Measurements from ENCODE around the gene MIER2.
A peak's percentile ranks its signal among the peaks of the same experiment; 100 is the strongest.

Gene MIER2

GRCh38 chr19:343451-343931 is 1.1 kb downstream of the MIER2 start:
- peak overlapping the region; percentile 4 for H3K27ac Mint-ChIP-seq

GRCh38 chr19:342801-343421 is 1.7 kb downstream of the MIER2 start:
- Mint-ChIP-seq H3K4me1 (peaks cover 36% of the 10 kb centered on the region), H3K27me3 (ENCODE audit: low read depth, poor library complexity) (peaks cover 31% of the 10 kb centered on the region), H3K27ac (no peak overlapping the region), H3K4me3 (peak overlapping the region; percentile 88), H3K9me3 (peaks cover 41% of the 10 kb centered on the region), H3K36me3 (ENCODE audit: low read depth) (peaks cover 60% of the 10 kb centered on the region)
- DNase-seq, result no peak
- TF ChIP-seq, protein P1, sequence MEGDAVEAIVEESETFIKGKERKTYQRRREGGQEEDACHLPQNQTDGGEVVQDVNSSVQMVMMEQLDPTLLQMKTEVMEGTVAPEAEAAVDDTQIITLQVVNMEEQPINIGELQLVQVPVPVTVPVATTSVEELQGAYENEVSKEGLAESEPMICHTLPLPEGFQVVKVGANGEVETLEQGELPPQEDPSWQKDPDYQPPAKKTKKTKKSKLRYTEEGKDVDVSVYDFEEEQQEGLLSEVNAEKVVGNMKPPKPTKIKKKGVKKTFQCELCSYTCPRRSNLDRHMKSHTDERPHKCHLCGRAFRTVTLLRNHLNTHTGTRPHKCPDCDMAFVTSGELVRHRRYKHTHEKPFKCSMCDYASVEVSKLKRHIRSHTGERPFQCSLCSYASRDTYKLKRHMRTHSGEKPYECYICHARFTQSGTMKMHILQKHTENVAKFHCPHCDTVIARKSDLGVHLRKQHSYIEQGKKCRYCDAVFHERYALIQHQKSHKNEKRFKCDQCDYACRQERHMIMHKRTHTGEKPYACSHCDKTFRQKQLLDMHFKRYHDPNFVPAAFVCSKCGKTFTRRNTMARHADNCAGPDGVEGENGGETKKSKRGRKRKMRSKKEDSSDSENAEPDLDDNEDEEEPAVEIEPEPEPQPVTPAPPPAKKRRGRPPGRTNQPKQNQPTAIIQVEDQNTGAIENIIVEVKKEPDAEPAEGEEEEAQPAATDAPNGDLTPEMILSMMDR (IDR thresholded peaks at IDR 0.05), result no peak

More at GRCh38 chr19:343451-343931, 1.1 kb downstream of the MIER2 start:
- peaks cover 54% of the 10 kb centered on the region for H3K36me3 Mint-ChIP-seq (ENCODE audit: low read depth)
- H3K9me3 Mint-ChIP-seq, result peaks cover 36% of the 10 kb centered on the region
- TF ChIP-seq, protein P1 (IDR thresholded peaks at IDR 0.05), result no peak
- H3K4me3 Mint-ChIP-seq, result peak overlapping the region; percentile 88
- DNase-seq, result no peak
- H3K27me3 Mint-ChIP-seq (ENCODE audit: low read depth, poor library complexity), result peaks cover 31% of the 10 kb centered on the region
- peaks cover 36% of the 10 kb centered on the region for H3K4me1 Mint-ChIP-seq

- H3K36me3 Mint-ChIP-seq (ENCODE audit: low read depth), result peaks cover 66% of the 10 kb centered on the region
- peak overlapping the region; percentile 57 for H3K27ac Mint-ChIP-seq
These were observed 2.5 kb downstream of the MIER2 start for GRCh38 chr19:342128-342455.

GRCh38 chr19:341386-342127 is 3.0 kb downstream of the MIER2 start:
- H3K27me3 Mint-ChIP-seq (ENCODE audit: low read depth, poor library complexity), result peaks cover 25% of the 10 kb centered on the region

More at GRCh38 chr19:342128-342455, 2.5 kb downstream of the MIER2 start:
- Mint-ChIP-seq H3K4me3 (peak overlapping the region; percentile 71), H3K27me3 (ENCODE audit: low read depth, poor library complexity) (peaks cover 30% of the 10 kb centered on the region), H3K4me1 (peaks cover 36% of the 10 kb centered on the region), H3K9me3 (peaks cover 46% of the 10 kb centered on the region)
- TF ChIP-seq, protein P1 (IDR thresholded peaks at IDR 0.05), result no peak
- DNase-seq, result no peak

GRCh38 chr19:340620-341385 is 3.8 kb downstream of the MIER2 start:
- TF ChIP-seq, protein P1 (IDR thresholded peaks at IDR 0.05), result no peak
- Mint-ChIP-seq H3K27ac (no peak overlapping the region), H3K27me3 (ENCODE audit: low read depth, poor library complexity) (peaks cover 17% of the 10 kb centered on the region), H3K36me3 (ENCODE audit: low read depth) (peaks cover 75% of the 10 kb centered on the region), H3K4me3 (peak overlapping the region; percentile 71), H3K4me1 (peaks cover 41% of the 10 kb centered on the region), H3K9me3 (peaks cover 44% of the 10 kb centered on the region)
- no peak for DNase-seq

More at GRCh38 chr19:341386-342127, 3.0 kb downstream of the MIER2 start:
- TF ChIP-seq, protein P1 (IDR thresholded peaks at IDR 0.05), result no peak
- Mint-ChIP-seq H3K9me3 (peaks cover 49% of the 10 kb centered on the region), H3K36me3 (ENCODE audit: low read depth) (peaks cover 70% of the 10 kb centered on the region), H3K4me3 (peak overlapping the region; percentile 71), H3K4me1 (peaks cover 36% of the 10 kb centered on the region), H3K27ac (no peak overlapping the region)
- DNase-seq, result no peak

Measured in nephron progenitor cell (in vitro differentiated cells).